ENCODE data around the gene ZNF438.

DNA sequence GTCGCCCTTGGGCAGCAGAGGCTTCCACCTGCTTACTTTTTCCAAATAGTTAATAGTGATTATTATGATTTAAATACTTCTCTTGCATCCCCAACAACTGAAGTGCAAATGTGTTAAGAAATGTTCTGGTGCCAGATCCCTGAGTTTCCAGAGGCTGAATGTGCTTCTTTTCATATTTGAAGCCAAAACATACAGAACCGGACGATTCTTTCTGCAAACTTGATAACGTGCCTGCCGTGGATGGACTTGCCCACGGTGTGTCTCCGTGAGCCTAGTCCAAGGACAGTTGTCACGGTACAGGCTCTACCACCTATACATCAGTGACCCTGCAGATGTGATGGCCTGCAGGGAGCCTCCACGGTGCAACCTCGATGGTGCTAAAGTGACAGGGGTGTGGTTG, 203.5 kb downstream of the ZNF438 start:
- TF ChIP-seq, protein P1, sequence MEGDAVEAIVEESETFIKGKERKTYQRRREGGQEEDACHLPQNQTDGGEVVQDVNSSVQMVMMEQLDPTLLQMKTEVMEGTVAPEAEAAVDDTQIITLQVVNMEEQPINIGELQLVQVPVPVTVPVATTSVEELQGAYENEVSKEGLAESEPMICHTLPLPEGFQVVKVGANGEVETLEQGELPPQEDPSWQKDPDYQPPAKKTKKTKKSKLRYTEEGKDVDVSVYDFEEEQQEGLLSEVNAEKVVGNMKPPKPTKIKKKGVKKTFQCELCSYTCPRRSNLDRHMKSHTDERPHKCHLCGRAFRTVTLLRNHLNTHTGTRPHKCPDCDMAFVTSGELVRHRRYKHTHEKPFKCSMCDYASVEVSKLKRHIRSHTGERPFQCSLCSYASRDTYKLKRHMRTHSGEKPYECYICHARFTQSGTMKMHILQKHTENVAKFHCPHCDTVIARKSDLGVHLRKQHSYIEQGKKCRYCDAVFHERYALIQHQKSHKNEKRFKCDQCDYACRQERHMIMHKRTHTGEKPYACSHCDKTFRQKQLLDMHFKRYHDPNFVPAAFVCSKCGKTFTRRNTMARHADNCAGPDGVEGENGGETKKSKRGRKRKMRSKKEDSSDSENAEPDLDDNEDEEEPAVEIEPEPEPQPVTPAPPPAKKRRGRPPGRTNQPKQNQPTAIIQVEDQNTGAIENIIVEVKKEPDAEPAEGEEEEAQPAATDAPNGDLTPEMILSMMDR (IDR thresholded peaks at IDR 0.05): no peak
- TF ChIP-seq POLR2A (IDR thresholded peaks at IDR 0.05): no peak
